ENCODE data around the gene FUT3. TPM values are rescaled to one million over a fixed set of nuclear protein-coding genes. Genes with fewer than 3 reads are reported as not detected.
"Not testable (repeated sequence)": the region's sequence is repeated elsewhere in the genome, so short reads cannot be mapped to it uniquely, and the experiment has no call there.

The FUT3 gene
- total RNA-seq, 1 donor from 2014 or later: not detected

GRCh38 chr19:5891572-5891937 lies 40.3 kb upstream of the FUT3 start:
- intact Hi-C loops (cut with micrococcal nuclease): no loop called here
- no peaks in the 10 kb centered on the region for H3K4me1 Mint-ChIP-seq
- H3K36me3 Mint-ChIP-seq (ENCODE audit: low read depth): peaks cover 3% of the 10 kb centered on the region
- H3K27ac Mint-ChIP-seq: no peak overlapping the region
- no peaks in the 10 kb centered on the region for H3K9me3 Mint-ChIP-seq
- no peak overlapping the region for H3K4me3 Mint-ChIP-seq
- no peak for DNase-seq
- peaks cover 3% of the 10 kb centered on the region for H3K27me3 Mint-ChIP-seq

- H3K4me1 Mint-ChIP-seq: no peaks in the 10 kb centered on the region
- H3K27ac Mint-ChIP-seq: no peak overlapping the region
- H3K27me3 Mint-ChIP-seq: peaks cover 3% of the 10 kb centered on the region
- H3K36me3 Mint-ChIP-seq (ENCODE audit: low read depth): no peaks in the 10 kb centered on the region
- H3K9me3 Mint-ChIP-seq: no peaks in the 10 kb centered on the region
- intact Hi-C loops (cut with micrococcal nuclease): no loop called here
- no peak for DNase-seq
- no peak overlapping the region for H3K4me3 Mint-ChIP-seq
These were observed 38.9 kb upstream of the FUT3 start for GRCh38 chr19:5890099-5890498.

- H3K4me3 Mint-ChIP-seq: no peak overlapping the region
- H3K27me3 Mint-ChIP-seq: peaks cover 3% of the 10 kb centered on the region
- no peak for DNase-seq
- H3K4me1 Mint-ChIP-seq: no peaks in the 10 kb centered on the region
- intact Hi-C loops (cut with micrococcal nuclease): no loop called here
- no peak overlapping the region for H3K27ac Mint-ChIP-seq
- H3K9me3 Mint-ChIP-seq: no peaks in the 10 kb centered on the region
- no peaks in the 10 kb centered on the region for H3K36me3 Mint-ChIP-seq (ENCODE audit: low read depth)
These were observed 38.2 kb upstream of the FUT3 start for GRCh38 chr19:5889288-5889971.

- DNase-seq; H3K9me3 Mint-ChIP-seq; H3K27me3 Mint-ChIP-seq; intact Hi-C loops (cut with micrococcal nuclease); H3K4me3 Mint-ChIP-seq; H3K27ac Mint-ChIP-seq; H3K4me1 Mint-ChIP-seq; H3K36me3 Mint-ChIP-seq (ENCODE audit: low read depth): not testable (repeated sequence)
These were observed 33.0 kb upstream of the FUT3 start for GRCh38 chr19:5884065-5884811.

GRCh38 chr19:5883157-5883873 lies 32.1 kb upstream of the FUT3 start:
- H3K27ac Mint-ChIP-seq; H3K4me1 Mint-ChIP-seq; H3K9me3 Mint-ChIP-seq; H3K4me3 Mint-ChIP-seq; DNase-seq; H3K36me3 Mint-ChIP-seq (ENCODE audit: low read depth); intact Hi-C loops (cut with micrococcal nuclease); H3K27me3 Mint-ChIP-seq: not testable (repeated sequence)

GRCh38 chr19:5882421-5882968 lies 31.2 kb upstream of the FUT3 start:
- no peak overlapping the region for H3K4me3 Mint-ChIP-seq
- H3K27me3 Mint-ChIP-seq: peaks cover 8% of the 10 kb centered on the region
- H3K4me1 Mint-ChIP-seq: no peaks in the 10 kb centered on the region
- no peak for DNase-seq
- H3K27ac Mint-ChIP-seq: no peak overlapping the region
- no peaks in the 10 kb centered on the region for H3K36me3 Mint-ChIP-seq (ENCODE audit: low read depth)
- intact Hi-C loops (cut with micrococcal nuclease): no loop called here
- no peaks in the 10 kb centered on the region for H3K9me3 Mint-ChIP-seq

- intact Hi-C loops (cut with micrococcal nuclease): no loop called here
- Mint-ChIP-seq H3K27me3 (peaks cover 8% of the 10 kb centered on the region), H3K36me3 (ENCODE audit: low read depth) (no peaks in the 10 kb centered on the region), H3K9me3 (no peaks in the 10 kb centered on the region), H3K4me1 (no peaks in the 10 kb centered on the region), H3K27ac (no peak overlapping the region), H3K4me3 (no peak overlapping the region)
- DNase-seq: no peak
These were observed 30.5 kb upstream of the FUT3 start for GRCh38 chr19:5881543-5882299.

GRCh38 chr19:5880604-5881078 lies 29.4 kb upstream of the FUT3 start:
- no peak overlapping the region for H3K4me3 Mint-ChIP-seq
- H3K27ac Mint-ChIP-seq: no peak overlapping the region
- no peak for DNase-seq
- peaks cover 8% of the 10 kb centered on the region for H3K27me3 Mint-ChIP-seq
- intact Hi-C loops (cut with micrococcal nuclease): no loop called here
- no peaks in the 10 kb centered on the region for H3K36me3 Mint-ChIP-seq (ENCODE audit: low read depth)
- no peaks in the 10 kb centered on the region for H3K9me3 Mint-ChIP-seq
- no peaks in the 10 kb centered on the region for H3K4me1 Mint-ChIP-seq

GRCh38 chr19:5880196-5880595 lies 28.9 kb upstream of the FUT3 start:
- H3K27me3 Mint-ChIP-seq: peaks cover 8% of the 10 kb centered on the region
- no peaks in the 10 kb centered on the region for H3K9me3 Mint-ChIP-seq
- no peak overlapping the region for H3K27ac Mint-ChIP-seq
- no peaks in the 10 kb centered on the region for H3K4me1 Mint-ChIP-seq
- no peak overlapping the region for H3K4me3 Mint-ChIP-seq
- no peak for DNase-seq
- intact Hi-C loops (cut with micrococcal nuclease): no loop called here
- no peaks in the 10 kb centered on the region for H3K36me3 Mint-ChIP-seq (ENCODE audit: low read depth)

- Mint-ChIP-seq H3K27ac (no peak overlapping the region), H3K9me3 (no peaks in the 10 kb centered on the region)
- no peak for DNase-seq
These were observed 26.6 kb upstream of the FUT3 start for GRCh38 chr19:5877882-5878281.

GRCh38 chr19:5877427-5877826 lies 26.2 kb upstream of the FUT3 start:
- DNase-seq: no peak
- intact Hi-C loops (cut with micrococcal nuclease): no loop called here

More at GRCh38 chr19:5877882-5878281, 26.6 kb upstream of the FUT3 start:
- H3K27me3 Mint-ChIP-seq: peaks cover 6% of the 10 kb centered on the region
- no peaks in the 10 kb centered on the region for H3K4me1 Mint-ChIP-seq
- no peak overlapping the region for H3K4me3 Mint-ChIP-seq
- no peaks in the 10 kb centered on the region for H3K36me3 Mint-ChIP-seq (ENCODE audit: low read depth)
- intact Hi-C loops (cut with micrococcal nuclease): no loop called here

GRCh38 chr19:5874496-5874895 lies 23.2 kb upstream of the FUT3 start:
- H3K27me3 Mint-ChIP-seq; H3K4me1 Mint-ChIP-seq; intact Hi-C loops (cut with micrococcal nuclease); H3K36me3 Mint-ChIP-seq (ENCODE audit: low read depth); H3K4me3 Mint-ChIP-seq; DNase-seq; H3K27ac Mint-ChIP-seq; H3K9me3 Mint-ChIP-seq: not testable (repeated sequence)

More at GRCh38 chr19:5877427-5877826, 26.2 kb upstream of the FUT3 start:
- Mint-ChIP-seq H3K27ac (no peak overlapping the region), H3K4me3 (no peak overlapping the region), H3K4me1 (no peaks in the 10 kb centered on the region), H3K36me3 (ENCODE audit: low read depth) (no peaks in the 10 kb centered on the region), H3K9me3 (no peaks in the 10 kb centered on the region), H3K27me3 (peaks cover 4% of the 10 kb centered on the region)

- DNase-seq: no peak
- Mint-ChIP-seq H3K27ac (no peak overlapping the region), H3K9me3 (no peaks in the 10 kb centered on the region), H3K4me1 (no peaks in the 10 kb centered on the region), H3K27me3 (no peaks in the 10 kb centered on the region), H3K4me3 (no peak overlapping the region), H3K36me3 (ENCODE audit: low read depth) (no peaks in the 10 kb centered on the region)
- intact Hi-C loops (cut with micrococcal nuclease): no loop called here
These were observed 22.5 kb upstream of the FUT3 start for GRCh38 chr19:5873617-5874199.

Measured in activated CD4-positive, alpha-beta T cell treated with anti-CD3 and anti-CD28 coated beads, Interleukin-2, amount 10 ng/mL, durations not matched to agents 24 days and 14 days (primary cell).